SK-N-MC (cell line): ENCODE results near the gene TMEM127.

Source experiments
- EZH2 ChIP-seq: fragments of 200-600 bp; sonication (generic); IDR thresholded peaks from one replicate; pipeline ENCODE4 v1.6.1; 2017; ENCODE audit warnings: antibody characterized with exemption
- FOXP2 ChIP-seq: optimal IDR thresholded peaks from 2 replicates; pipeline ENCODE3; 2011; ENCODE audit warnings: mild to moderate bottlenecking, moderate library complexity; ENCODE audit not compliant: insufficient read depth; ENCODE audit errors: extremely low read length, control extremely low read depth
- POLR2AphosphoS5 ChIP-seq: IDR thresholded peaks from 2 replicates; pipeline ENCODE4 v1.6.1; 2012; ENCODE audit warnings: mild to moderate bottlenecking, low read depth, low read length, borderline replicate concordance

GRCh38 chr2:96296925-96297324 lies 31.1 kb upstream of the TMEM127 start:
- TF ChIP-seq EZH2 (no peak), POLR2AphosphoS5 (no peak), FOXP2 (no peak)
